ENCODE results near the gene OOEP.

- no peak for TF ChIP-seq POLR2AphosphoS5 (IDR thresholded peaks at IDR 0.05; ENCODE audit: low read depth, low read length)
- no peak for TF ChIP-seq TAF1 (IDR thresholded peaks at IDR 0.05; ENCODE audit: borderline replicate concordance, low read depth, low read length)
Observed at GRCh38 chr6:73328790-73329189, 40.9 kb downstream of the OOEP start.

All from GM12892 (cell line).